Hepatocyte (in vitro differentiated cells): Measurements from ENCODE around the gene ADCYAP1R1. TPM values are rescaled to one million over a fixed set of nuclear protein-coding genes. Genes with fewer than 3 reads are reported as not detected.

Experiments used
- DNase-seq: peaks from one replicate; pipeline ENCODE4 v3.0.0-alpha.2; 2016; ENCODE audit warnings: low spot score
- H2AFZ ChIP-seq: fragments of 200-600 bp; sonication (generic); 2 replicates; pipeline ENCODE4 v1.6.0; 2016; ENCODE audit warnings: antibody characterized with exemption, mild to moderate bottlenecking
- H3K27ac ChIP-seq: fragments of 200-600 bp; sonication (generic); 2 replicates; pipeline ENCODE4 v1.5.1; 2016; ENCODE audit warnings: mild to moderate bottlenecking
- H3K27me3 ChIP-seq: fragments of 200-600 bp; sonication (generic); 2 replicates; pipeline ENCODE4 v1.6.1; 2016
- H3K36me3 ChIP-seq: fragments of 200-600 bp; sonication (generic); replicated peaks from 2 replicates; pipeline ENCODE4 v1.5.1; 2016; ENCODE audit warnings: low read depth; ENCODE audit not compliant: insufficient read depth
- H3K4me1 ChIP-seq: fragments of 200-600 bp; sonication (generic); 2 replicates; pipeline ENCODE4 v1.5.1; 2016; ENCODE audit warnings: mild to moderate bottlenecking, moderate library complexity; ENCODE audit not compliant: insufficient read depth
- H3K4me2 ChIP-seq: fragments of 200-600 bp; sonication (generic); 2 replicates; pipeline ENCODE4 v1.6.0; 2016
- H3K4me3 ChIP-seq: fragments of 200-600 bp; sonication (generic); 2 replicates; pipeline ENCODE4 v1.5.1; 2016; ENCODE audit warnings: mild to moderate bottlenecking
- H3K79me2 ChIP-seq: fragments of 200-600 bp; sonication (generic); 2 replicates; pipeline ENCODE4 v1.6.0; 2017; ENCODE audit warnings: mild to moderate bottlenecking
- H3K9me2 ChIP-seq: fragments of 200-600 bp; sonication (generic); replicated peaks from 2 replicates; pipeline ENCODE4 v1.6.0; 2017; ENCODE audit warnings: mild to moderate bottlenecking; ENCODE audit not compliant: insufficient read depth
- H3K9me3 ChIP-seq: fragments of 200-600 bp; sonication (generic); 2 replicates; pipeline ENCODE4 v1.5.1; 2016; ENCODE audit warnings: low read depth, mild to moderate bottlenecking
- H4K20me1 ChIP-seq: fragments of 200-600 bp; sonication (generic); 2 replicates; pipeline ENCODE4 v1.6.0; 2016; ENCODE audit warnings: mild to moderate bottlenecking; ENCODE audit not compliant: insufficient read depth, poor library complexity, severe bottlenecking
- EZH2 ChIP-seq: fragments of 200-600 bp; sonication (generic); IDR thresholded peaks from 2 replicates; pipeline ENCODE4 v1.6.1; 2016; ENCODE audit warnings: antibody characterized with exemption, mild to moderate bottlenecking, borderline replicate concordance
- EZH2phosphoT487 ChIP-seq: fragments of 200-600 bp; sonication (generic); IDR thresholded peaks from one replicate; pipeline ENCODE4 v1.6.1; 2018; ENCODE audit warnings: antibody characterized with exemption, mild to moderate bottlenecking, low read depth, moderate library complexity; ENCODE audit not compliant: unreplicated experiment, severe bottlenecking
- WGBS: methylation state at CpG from one replicate; pipeline ENCODE4 v1.1.6; 2016; ENCODE audit warnings: low lambda C conversion rate; ENCODE audit errors: missing lambda C conversion rate; 5-methylcytosine and 5-hydroxymethylcytosine counted together
- polyA plus RNA-seq: library from polyadenylated mRNA; unstranded; fragments of >200 nt; fragmentation: Nextera tagmentation; extraction: Ambion mirVana; gene quantifications from 2 replicates; pipeline ENCODE4 v1.2.1, GENCODE V29; 2016
- total RNA-seq: library from RNA; depleted of rRNA; stranded (reverse); fragments of >200 nt; gene quantifications from 2 replicates; pipeline ENCODE4 v1.2.3, GENCODE V29; 2014
- TF ChIP-seq, protein P1 (sequence below): fragments of 200-600 bp; sonication (generic); IDR thresholded peaks from 2 replicates; pipeline ENCODE4 v1.5.1; 2016; ENCODE audit warnings: antibody characterized with exemption, mild to moderate bottlenecking; ENCODE audit not compliant: poor library complexity

Gene ADCYAP1R1
- 0.08 and 0.10 TPM in 2 replicates for total RNA-seq
- 0.17 TPM in 1 of 2 replicates, not detected in the other for polyA plus RNA-seq

DNA sequence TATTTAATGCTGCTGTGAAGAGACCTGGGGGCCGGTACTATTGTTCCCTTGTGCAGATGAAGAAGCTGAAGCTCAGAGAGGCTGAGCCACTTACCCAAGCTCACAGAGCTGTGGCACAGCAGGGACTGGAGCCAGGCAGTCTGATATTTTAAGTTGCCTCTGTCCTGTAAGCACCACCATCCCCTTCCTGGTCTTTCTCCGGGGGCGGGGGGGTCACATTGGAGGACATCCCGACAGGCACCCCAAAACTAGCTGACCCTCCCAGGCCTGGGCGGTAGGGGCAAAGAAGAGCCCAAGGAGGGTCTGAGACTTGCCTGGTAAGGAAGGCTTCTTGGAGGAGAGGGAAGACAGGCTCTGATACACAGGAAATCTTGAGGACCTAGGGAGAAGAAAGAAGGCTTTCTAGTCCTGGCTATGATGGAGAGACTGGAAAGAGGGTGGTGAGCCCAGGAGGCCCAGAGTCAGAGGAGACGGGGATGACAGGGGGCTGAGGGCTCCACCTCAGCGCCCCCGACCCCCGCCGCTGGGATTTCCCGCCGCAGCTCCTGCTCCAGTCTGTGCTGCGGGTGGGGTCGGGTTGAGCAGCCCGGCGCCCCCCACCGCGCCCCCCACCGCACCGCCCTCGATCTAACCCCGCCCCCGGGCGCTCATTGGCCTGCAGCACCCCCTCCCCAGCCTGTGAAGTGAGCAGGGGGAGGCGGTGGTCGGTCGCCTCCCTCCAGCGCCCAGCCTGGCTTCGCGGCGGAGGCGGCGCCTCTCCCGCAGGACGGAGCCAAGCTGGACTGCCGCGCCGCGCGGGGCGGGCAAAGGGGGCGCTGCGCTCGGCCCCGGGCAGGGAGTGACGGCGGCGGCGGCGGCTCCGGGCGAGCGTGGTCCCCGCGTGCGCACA, at the start of gene ADCYAP1R1:
Gene ADCYAP1R1 (plus strand): TSS at position 711 of the 889 bp plus-strand sequence. CDS start 10,957 bp downstream, outside the sequence.
- no peak within 1 kb of the TSS for H3K4me3 ChIP-seq
- DNase-seq, result peak; percentile 39
- H3K36me3 ChIP-seq, result no peaks in the 10 kb centered on the region
- no peaks in the 10 kb centered on the region for H3K9me2 ChIP-seq
- H2AFZ ChIP-seq, result no peak within 1 kb of the TSS
- WGBS, result 19% methylated on average over 20 of the region's 56 CpGs
- no peak within 1 kb of the TSS for H3K27ac ChIP-seq
- H3K4me2 ChIP-seq, result peak within 1 kb of the TSS; percentile 86
- no peaks in the 10 kb centered on the region for H3K9me3 ChIP-seq
- no peaks in the 10 kb centered on the region for H4K20me1 ChIP-seq
- H3K27me3 ChIP-seq, result peaks cover 68% of the 10 kb centered on the region
- no peaks in the 10 kb centered on the region for H3K79me2 ChIP-seq
- no peaks in the 10 kb centered on the region for H3K4me1 ChIP-seq
- TF ChIP-seq EZH2phosphoT487 (no peak), EZH2 (no peak)
- TF ChIP-seq, protein P1, sequence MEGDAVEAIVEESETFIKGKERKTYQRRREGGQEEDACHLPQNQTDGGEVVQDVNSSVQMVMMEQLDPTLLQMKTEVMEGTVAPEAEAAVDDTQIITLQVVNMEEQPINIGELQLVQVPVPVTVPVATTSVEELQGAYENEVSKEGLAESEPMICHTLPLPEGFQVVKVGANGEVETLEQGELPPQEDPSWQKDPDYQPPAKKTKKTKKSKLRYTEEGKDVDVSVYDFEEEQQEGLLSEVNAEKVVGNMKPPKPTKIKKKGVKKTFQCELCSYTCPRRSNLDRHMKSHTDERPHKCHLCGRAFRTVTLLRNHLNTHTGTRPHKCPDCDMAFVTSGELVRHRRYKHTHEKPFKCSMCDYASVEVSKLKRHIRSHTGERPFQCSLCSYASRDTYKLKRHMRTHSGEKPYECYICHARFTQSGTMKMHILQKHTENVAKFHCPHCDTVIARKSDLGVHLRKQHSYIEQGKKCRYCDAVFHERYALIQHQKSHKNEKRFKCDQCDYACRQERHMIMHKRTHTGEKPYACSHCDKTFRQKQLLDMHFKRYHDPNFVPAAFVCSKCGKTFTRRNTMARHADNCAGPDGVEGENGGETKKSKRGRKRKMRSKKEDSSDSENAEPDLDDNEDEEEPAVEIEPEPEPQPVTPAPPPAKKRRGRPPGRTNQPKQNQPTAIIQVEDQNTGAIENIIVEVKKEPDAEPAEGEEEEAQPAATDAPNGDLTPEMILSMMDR, result no peak

DNA sequence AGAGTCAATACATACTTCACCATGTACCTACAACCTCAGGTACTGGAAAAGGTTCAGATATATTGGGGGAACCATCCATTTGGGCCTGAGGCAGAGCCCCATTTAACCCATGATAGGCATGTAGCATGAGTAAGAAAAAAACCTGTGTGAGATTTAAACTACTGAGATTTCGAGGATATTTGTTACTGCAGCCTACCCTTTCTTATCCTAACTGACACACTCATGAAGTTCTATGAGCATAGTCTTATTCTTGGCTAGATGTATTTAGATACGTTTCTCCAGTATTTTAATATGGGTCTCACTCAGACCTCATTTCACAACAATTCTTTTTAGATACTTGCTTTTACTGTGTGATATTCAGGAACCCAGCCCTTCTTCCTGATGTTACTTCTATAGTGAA, 49.0 kb upstream of the ADCYAP1R1 start:
- Histone ChIP-seq H3K36me3 (no peaks in the 10 kb centered on the region), H3K27ac (no peak overlapping the region), H2AFZ (no peak overlapping the region), H3K4me3 (no peak overlapping the region), H3K9me2 (no peaks in the 10 kb centered on the region), H3K4me1 (no peaks in the 10 kb centered on the region), H3K27me3 (peaks cover 8% of the 10 kb centered on the region), H3K9me3 (no peaks in the 10 kb centered on the region), H3K4me2 (no peak overlapping the region), H4K20me1 (no peaks in the 10 kb centered on the region), H3K79me2 (no peaks in the 10 kb centered on the region)
- DNase-seq, result no peak
- 91% methylated on average over 2 of the region's 2 CpGs for WGBS
- TF ChIP-seq EZH2phosphoT487 (no peak), EZH2 (no peak)
- TF ChIP-seq, protein P1, result no peak

DNA sequence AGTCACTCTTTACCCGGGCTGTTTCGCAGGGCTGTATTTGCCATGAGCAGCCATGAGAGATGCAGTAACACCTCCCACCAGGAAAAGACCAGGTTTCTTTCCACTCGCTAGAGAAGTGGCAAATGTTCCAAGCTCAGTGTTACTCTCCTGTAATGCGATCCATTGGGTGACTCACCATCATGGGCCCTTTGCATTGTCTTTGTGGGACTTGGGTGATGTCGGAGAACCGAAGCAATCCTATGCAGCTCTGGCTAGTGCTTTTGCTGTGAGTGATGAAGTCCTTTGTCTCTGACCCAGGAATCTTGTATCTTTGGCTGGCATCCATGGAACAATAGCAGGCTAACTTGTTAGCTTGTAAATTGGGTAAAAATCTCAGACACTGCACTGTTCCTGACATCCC, 48.4 kb upstream of the ADCYAP1R1 start:
- no peaks in the 10 kb centered on the region for H3K4me1 ChIP-seq
- no peaks in the 10 kb centered on the region for H3K9me2 ChIP-seq
- H4K20me1 ChIP-seq, result no peaks in the 10 kb centered on the region
- no peaks in the 10 kb centered on the region for H3K36me3 ChIP-seq
- no peak overlapping the region for H3K4me2 ChIP-seq
- no peak for DNase-seq
- no peak overlapping the region for H3K4me3 ChIP-seq
- no peaks in the 10 kb centered on the region for H3K9me3 ChIP-seq
- H2AFZ ChIP-seq, result no peak overlapping the region
- H3K27ac ChIP-seq, result no peak overlapping the region
- no peaks in the 10 kb centered on the region for H3K79me2 ChIP-seq
- WGBS, result 95% methylated on average over 6 of the region's 6 CpGs
- no peak for TF ChIP-seq EZH2phosphoT487
- TF ChIP-seq, protein P1, result no peak
- no peak for TF ChIP-seq EZH2
- peaks cover 12% of the 10 kb centered on the region for H3K27me3 ChIP-seq
